Stimulated activated effector memory CD8-positive, alpha-beta T cell treated with anti-CD3 and anti-CD28 coated beads, Interleukin-12 subunit alpha, Interleukin-12 subunit beta, amount 100 ng/mL, for 72 hours (primary cell): ENCODE results near the gene LMCD1.
"Not testable (repeated sequence)": the region's sequence is repeated elsewhere in the genome, so short reads cannot be mapped to it uniquely, and the experiment has no call there.

Experiments
- ATAC-seq: fragments of 150-1000 bp; cut with Tn5 transposase; 2 replicates; pipeline ENCODE4 v1.10.0; 2021
- DNase-seq, 2 donors: peaks; one replicate each; pipeline ENCODE4 v3.0.0; 2021 to 2022; ENCODE audit warnings: low spot score in 2 of 2
- H3K27ac Mint-ChIP-seq: one replicate; pipeline ENCODE4 v1.8.0; 2022; ENCODE audit warnings: mild to moderate bottlenecking, mixed read lengths
- H3K36me3 Mint-ChIP-seq: one replicate; pipeline ENCODE4 v1.8.0; 2022; ENCODE audit warnings: mild to moderate bottlenecking, mixed read lengths
- H3K4me1 Mint-ChIP-seq: one replicate; pipeline ENCODE4 v1.8.0; 2022; ENCODE audit warnings: mixed read lengths
- H3K4me3 Mint-ChIP-seq: one replicate; pipeline ENCODE4 v1.8.0; 2022; ENCODE audit warnings: mild to moderate bottlenecking, mixed read lengths
- H3K9me3 Mint-ChIP-seq: one replicate; pipeline ENCODE4 v1.8.0; 2022; ENCODE audit warnings: mixed read lengths

Gene LMCD1

DNA sequence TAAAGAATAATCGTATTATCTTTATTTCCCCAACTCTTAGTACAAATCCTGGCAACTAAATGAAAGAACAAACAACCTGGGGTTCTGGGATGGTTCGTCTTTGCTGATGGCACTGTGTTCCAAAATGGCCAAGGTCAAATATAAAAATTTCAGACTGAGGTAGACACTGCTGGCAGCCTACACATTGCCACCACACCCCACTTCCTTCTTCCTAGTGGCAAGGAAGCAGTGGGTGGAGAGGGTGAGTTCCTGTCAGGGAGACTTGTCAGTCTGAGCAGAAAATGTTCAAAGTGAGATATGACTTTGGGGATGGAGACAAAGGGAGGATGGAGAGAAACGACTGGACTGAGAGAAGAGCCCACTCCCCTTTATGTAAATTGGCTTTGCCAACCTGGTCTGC, 69.6 kb downstream of the LMCD1 start:
- DNase-seq, result no peak
- H3K9me3 Mint-ChIP-seq, result peaks cover 4% of the 10 kb centered on the region
- peaks cover 5% of the 10 kb centered on the region for H3K36me3 Mint-ChIP-seq
- H3K4me3 Mint-ChIP-seq, result no peak overlapping the region
- peaks cover 15% of the 10 kb centered on the region for H3K4me1 Mint-ChIP-seq
- no peak overlapping the region for H3K27ac Mint-ChIP-seq
- peak; percentile 50 for ATAC-seq

DNA sequence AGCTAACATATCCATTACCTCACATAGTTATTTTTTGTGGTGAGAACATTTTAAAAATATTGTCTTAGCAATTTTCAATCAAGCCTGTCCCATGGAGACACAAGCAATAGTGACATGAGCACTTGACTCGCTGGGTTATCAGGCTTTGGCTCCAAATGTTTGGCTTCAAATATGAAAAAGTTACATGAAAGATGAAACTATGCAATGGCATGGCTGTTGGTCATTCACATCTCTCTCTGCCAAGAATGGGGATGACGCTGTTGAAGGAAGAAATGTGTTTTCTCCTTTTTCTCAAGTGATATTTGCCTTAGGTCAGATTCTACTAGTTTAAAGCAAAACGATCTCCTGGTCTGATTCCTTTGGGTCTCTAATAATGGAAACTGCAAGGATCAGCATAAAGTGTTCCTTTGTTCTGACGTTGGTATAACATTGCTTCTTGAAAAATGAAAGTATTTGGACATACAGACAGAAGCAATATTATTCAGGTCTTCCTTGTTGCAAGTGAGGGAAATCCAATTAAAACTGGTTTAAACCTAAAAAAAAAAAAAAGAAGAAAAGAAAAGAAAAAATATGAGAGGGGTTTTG, 71.8 kb downstream of the LMCD1 start:
- no peak for DNase-seq
- peaks cover 4% of the 10 kb centered on the region for H3K9me3 Mint-ChIP-seq
- H3K4me1 Mint-ChIP-seq, result peaks cover 15% of the 10 kb centered on the region
- H3K27ac Mint-ChIP-seq, result no peak overlapping the region
- H3K4me3 Mint-ChIP-seq, result no peak overlapping the region
- no peak for ATAC-seq
- H3K36me3 Mint-ChIP-seq, result peaks cover 5% of the 10 kb centered on the region

DNA sequence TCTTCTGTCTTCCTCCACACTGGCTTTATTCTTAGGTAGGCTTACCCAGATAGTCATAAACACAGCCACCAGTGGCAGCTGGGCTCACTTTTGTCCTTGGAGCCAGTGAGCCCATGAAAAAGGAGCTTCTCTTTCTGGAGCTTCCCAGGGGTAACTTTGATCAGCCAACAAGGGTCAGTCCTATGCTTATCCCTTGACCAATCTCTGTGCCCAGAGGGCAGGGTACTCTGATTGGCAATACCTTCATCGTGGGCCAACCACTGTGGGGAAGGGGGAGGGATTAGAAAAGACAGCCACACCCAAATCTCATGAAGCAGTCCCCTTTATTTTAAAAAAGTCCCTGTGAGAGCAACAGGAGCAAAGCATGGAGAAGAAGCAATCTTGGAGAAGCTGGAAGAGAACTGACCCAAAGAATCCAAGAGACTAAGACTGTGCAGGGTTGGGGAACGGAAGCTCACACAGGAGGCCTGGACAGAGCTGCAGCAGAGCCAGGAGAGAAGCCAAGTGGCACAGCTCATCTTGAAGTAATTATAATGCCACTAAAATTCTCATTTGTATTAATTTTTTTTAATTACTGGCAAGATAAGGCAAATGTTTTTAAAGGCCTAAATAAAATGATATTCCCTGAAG, 72.5 kb downstream of the LMCD1 start:
- peaks cover 5% of the 10 kb centered on the region for H3K36me3 Mint-ChIP-seq
- no peak for DNase-seq
- peaks cover 15% of the 10 kb centered on the region for H3K4me1 Mint-ChIP-seq
- no peak overlapping the region for H3K4me3 Mint-ChIP-seq
- ATAC-seq, result no peak
- H3K9me3 Mint-ChIP-seq, result peaks cover 4% of the 10 kb centered on the region
- H3K27ac Mint-ChIP-seq, result no peak overlapping the region

DNA sequence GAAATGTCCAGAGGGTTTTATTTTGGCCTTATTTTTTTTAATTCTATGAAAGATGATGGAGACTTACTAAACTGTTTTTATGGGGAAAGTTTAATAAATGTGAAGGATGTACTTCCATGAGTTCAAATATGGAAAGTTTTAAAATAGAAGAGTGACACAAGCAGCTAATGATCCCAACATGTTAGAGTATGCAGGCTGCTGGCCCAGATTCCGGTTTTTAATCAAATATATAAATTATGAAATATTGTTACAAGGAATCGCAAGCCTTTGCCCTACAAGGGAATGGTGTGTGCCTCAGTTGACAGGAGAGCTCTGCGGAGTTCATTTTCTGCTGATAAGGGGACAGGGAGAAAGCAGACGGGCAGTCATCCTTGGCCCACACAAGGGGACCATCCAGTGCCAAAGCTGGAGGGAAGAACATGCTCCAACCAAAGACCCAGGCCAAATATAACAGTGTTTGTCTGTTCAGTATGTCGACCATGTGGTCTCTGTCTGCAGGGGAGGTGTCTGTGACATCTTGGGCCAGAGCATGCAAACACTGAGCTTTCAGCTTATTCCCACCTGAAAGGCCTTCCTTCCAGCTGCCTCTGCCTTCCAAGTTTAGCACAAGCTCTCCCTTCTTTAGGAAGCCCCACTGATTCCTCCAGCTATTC, 73.2 kb downstream of the LMCD1 start:
- peaks cover 15% of the 10 kb centered on the region for H3K4me1 Mint-ChIP-seq
- no peak overlapping the region for H3K27ac Mint-ChIP-seq
- H3K4me3 Mint-ChIP-seq, result no peak overlapping the region
- peaks cover 2% of the 10 kb centered on the region for H3K36me3 Mint-ChIP-seq
- peaks cover 3% of the 10 kb centered on the region for H3K9me3 Mint-ChIP-seq
- DNase-seq, result no peak
- ATAC-seq, result no peak

DNA sequence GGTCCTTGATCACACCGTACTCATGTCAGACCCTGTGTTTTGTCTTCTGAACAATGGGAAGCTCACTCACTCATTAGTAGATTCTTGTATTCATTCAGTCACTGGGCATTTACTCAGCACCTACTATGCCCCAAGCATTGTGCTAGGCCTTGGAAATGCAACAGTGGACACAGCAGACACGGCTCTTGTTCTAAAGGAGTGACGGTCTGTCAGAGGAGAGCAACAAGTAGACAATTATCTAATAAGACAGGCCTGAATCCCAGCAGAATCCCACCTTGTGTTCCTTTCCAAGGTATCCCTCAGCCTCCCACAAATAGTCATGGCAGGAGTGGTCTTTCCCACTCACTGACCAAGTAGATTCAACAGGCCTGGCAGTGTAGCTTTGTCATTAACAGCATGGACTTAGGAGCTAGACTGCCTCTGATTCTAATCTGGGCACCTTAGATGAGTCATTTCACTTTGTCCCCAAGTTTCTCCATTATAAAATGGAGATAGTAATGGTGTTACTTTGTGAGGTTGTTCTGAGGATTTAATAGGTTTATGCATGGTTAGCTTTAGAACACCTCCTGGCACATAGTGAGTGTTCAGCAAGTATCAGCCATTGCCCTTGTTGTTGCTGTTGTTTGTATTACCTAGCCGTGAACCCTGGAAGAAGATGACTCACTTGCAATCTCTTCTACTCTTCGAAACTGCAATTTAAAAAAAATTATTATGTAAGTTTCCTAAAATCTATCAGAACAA, 73.9 kb downstream of the LMCD1 start:
- Mint-ChIP-seq H3K36me3 (no peaks in the 10 kb centered on the region), H3K9me3 (no peaks in the 10 kb centered on the region), H3K4me3 (no peak overlapping the region), H3K4me1 (peaks cover 11% of the 10 kb centered on the region), H3K27ac (no peak overlapping the region)
- no peak for DNase-seq
- no peak for ATAC-seq

DNA sequence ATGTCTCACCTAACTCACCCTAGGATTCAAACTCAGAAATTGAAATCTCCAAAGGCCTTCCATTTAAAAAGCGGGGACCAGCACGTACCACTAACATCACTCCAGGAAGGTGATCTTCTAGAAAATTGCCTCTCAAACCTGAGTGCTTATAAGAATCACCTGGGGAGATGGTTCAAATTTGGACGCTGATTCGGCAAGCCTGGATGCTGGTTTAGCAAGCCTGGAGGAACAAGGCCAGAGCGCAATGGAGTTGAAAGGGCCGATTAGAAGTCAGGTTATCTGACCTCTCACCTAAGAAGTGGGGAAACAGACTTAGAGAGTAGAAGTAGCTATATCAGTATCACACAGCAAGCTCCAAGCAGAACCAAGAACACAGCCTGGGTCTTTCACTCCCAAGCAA, 74.8 kb downstream of the LMCD1 start:
- no peak overlapping the region for H3K4me3 Mint-ChIP-seq
- ATAC-seq, result no peak

DNA sequence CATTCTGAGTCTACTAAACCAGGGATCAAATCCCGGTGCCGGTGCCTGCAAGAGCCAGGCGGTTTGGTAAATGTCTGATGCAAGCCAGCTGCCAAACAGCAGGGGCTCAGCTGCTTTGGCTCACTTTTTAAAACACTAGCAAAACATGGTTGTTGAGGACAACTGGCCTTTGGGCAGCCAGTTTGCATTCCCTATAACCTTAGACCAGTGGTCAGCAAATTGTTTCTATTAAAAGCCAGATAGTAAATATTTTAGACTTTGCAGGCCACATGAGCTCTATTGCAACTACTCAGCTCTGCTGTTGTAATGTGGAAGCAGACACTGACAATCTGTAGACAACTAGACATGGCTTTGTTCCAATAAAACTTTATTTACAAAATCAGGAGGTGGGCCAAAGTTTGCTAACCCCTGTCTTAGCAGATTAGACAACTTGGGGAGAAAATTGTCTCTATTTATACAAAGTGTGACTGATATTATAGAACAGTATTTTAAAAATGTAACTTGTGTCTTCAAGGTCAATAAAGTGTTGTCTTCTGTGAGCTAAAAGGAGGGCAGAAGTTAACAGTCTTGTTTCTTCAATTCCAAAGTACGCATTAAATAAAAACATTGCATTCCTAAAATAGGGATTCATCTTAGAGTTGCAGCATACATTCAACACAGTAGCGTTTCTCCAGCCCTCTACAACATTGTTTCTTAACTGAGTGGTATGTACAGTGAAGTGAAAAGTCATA, 75.4 kb downstream of the LMCD1 start:
- Mint-ChIP-seq H3K9me3 (no peaks in the 10 kb centered on the region), H3K36me3 (no peaks in the 10 kb centered on the region), H3K4me1 (no peaks in the 10 kb centered on the region), H3K4me3 (no peak overlapping the region), H3K27ac (no peak overlapping the region)
- ATAC-seq (no peak), DNase-seq (no peak)

More for the DNA sequence above, 74.8 kb downstream of the LMCD1 start:
- Mint-ChIP-seq H3K36me3 (no peaks in the 10 kb centered on the region), H3K4me1 (peaks cover 2% of the 10 kb centered on the region), H3K27ac (no peak overlapping the region), H3K9me3 (no peaks in the 10 kb centered on the region)
- no peak for DNase-seq

DNA sequence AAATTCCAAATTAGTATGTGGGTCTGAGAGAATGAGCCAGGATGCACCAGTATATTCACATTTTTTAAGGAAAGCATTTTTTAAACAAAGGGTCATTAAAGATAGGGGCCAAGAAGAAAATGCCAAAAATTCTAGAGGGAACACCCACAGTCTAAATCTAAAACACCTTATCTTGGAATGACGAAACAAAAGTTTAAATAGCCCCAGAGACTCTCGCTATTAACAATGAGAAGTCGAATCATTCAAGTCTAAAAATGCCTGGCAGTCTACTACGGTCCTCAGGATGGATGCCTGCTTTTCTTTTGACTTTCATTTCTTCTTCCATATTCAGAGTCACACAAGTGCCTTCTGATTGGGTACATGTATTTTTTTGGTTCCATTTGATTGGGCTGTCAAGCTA, 76.7 kb downstream of the LMCD1 start:
- H3K4me3 Mint-ChIP-seq, result no peak overlapping the region
- H3K36me3 Mint-ChIP-seq, result no peaks in the 10 kb centered on the region
- DNase-seq (no peak), ATAC-seq (no peak)
- no peaks in the 10 kb centered on the region for H3K4me1 Mint-ChIP-seq
- no peaks in the 10 kb centered on the region for H3K9me3 Mint-ChIP-seq
- H3K27ac Mint-ChIP-seq, result no peak overlapping the region

DNA sequence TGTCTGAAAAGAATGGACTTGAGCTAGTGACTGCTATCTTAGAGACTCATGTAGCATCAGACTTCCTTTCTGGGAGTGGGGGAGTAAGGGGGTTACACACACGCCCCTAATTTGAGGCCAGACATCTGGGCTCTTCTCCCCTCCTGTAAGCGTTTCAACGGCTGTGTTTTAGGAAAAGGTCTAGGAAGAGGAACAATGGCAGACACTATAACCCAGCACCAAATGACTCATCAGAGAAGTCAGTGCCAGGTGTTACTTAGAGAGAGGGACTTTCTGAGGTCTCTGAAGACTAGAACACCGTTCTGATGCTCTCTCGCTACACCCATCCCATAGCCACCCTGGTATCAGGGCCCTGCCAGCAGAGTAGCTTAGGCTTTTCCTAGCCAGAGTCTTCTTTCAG, 77.5 kb downstream of the LMCD1 start:
- H3K9me3 Mint-ChIP-seq, result no peaks in the 10 kb centered on the region
- no peaks in the 10 kb centered on the region for H3K36me3 Mint-ChIP-seq
- ATAC-seq, result peak; percentile 29
- no peak for DNase-seq
- no peak overlapping the region for H3K27ac Mint-ChIP-seq
- H3K4me3 Mint-ChIP-seq, result no peak overlapping the region
- no peaks in the 10 kb centered on the region for H3K4me1 Mint-ChIP-seq

DNA sequence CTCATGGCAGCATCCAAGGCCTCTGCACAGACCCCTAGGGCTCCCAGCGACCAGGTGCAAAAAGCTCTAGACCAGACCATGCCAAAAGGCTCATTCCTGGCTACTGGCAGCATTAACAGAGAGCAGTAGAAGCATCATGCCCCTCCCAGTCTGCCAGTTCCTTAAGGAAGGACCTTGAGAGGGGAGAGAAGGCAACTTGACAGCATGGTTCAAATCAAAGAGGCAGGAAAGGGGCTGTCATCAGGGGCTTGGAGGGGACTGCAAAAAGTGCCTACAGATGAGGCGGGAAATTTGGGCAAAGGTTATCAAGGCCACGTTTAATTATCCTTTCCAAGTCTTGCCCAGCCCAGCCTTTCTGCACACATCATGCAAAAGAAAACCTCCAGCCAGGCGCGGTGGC, 78.3 kb downstream of the LMCD1 start:
- Mint-ChIP-seq H3K36me3 (no peaks in the 10 kb centered on the region), H3K4me1 (no peaks in the 10 kb centered on the region), H3K27ac (no peak overlapping the region), H3K4me3 (no peak overlapping the region), H3K9me3 (no peaks in the 10 kb centered on the region)
- no peak for ATAC-seq
- no peak for DNase-seq

DNA sequence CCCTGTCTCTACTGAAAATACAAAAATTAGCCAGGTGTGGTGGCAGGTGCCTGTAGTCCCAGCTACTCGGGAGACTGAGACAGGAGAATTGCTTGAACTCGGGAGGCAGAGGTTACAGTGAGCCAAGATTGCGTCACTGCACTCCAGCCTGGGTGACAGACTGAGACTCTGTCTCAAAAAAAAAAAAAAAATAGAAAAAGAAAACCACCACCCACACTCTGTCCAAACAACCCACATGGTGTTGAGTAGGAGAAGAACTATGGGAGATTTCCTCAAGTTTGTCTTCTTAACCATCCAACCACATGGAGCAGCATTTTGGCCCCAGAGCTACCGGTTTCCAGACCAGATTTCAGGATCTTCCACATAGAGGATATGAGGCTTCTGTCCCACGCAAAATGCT, 78.8 kb downstream of the LMCD1 start:
- H3K4me3 Mint-ChIP-seq, ATAC-seq, H3K9me3 Mint-ChIP-seq: not testable (repeated sequence)

DNA sequence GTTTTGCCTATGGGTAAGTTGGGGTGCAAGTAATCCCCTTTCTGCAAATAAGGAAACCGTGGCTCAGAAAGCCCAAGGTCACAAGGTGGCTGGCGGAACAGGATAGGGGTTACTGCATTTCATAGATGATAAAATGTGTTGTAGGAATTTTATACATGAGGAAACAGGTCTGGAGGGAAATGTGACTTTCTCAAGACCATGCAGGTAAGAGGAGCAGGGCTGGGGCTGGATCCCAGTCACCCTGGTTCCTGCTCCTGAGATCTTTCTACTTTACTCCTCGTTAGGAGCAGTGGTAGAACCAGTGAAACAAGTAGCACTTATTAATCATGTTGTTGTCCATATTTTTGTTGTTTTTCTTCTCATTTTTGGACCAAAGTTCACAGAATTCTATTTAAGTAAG, 79.8 kb downstream of the LMCD1 start:
- DNase-seq (no peak), ATAC-seq (no peak)
- Mint-ChIP-seq H3K4me3 (no peak overlapping the region), H3K4me1 (no peaks in the 10 kb centered on the region), H3K36me3 (no peaks in the 10 kb centered on the region), H3K9me3 (no peaks in the 10 kb centered on the region), H3K27ac (no peak overlapping the region)

More for the DNA sequence above, 78.8 kb downstream of the LMCD1 start:
- not testable (repeated sequence) for H3K27ac Mint-ChIP-seq, H3K36me3 Mint-ChIP-seq, DNase-seq, H3K4me1 Mint-ChIP-seq

DNA sequence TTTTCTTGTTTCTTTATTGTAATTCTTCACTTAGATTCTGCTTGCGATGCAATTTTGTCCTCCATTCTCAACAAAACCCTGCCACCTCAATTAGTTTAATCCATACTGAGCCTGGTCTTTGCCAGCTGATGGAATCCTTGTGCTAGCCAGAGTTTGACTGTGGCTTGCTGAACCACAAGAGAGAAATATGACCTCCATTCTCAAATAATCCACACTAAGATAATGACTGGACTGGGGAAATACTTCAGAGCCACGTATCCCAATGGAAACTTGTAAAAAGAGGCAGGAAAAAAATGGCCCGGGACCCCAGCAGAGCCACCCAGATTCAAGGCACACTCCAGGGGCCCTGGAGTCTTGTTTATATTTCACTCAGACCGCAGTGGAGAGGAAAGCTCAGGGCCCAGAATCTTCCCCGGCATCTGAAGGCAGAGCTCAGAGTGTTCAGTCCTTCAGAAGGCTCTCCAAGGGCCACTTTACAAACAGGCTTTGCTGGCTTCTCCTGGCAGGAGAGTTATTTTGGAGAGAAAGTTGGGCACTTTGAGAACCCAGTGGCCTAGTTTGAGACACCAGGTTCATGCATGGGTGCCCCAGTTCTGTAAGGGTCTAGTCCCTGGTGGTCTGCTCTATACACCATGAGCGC, 80.3 kb downstream of the LMCD1 start:
- DNase-seq, result no peak
- H3K4me1 Mint-ChIP-seq, result no peaks in the 10 kb centered on the region
- no peak for ATAC-seq
- no peak overlapping the region for H3K27ac Mint-ChIP-seq
- H3K4me3 Mint-ChIP-seq, result no peak overlapping the region
- no peaks in the 10 kb centered on the region for H3K36me3 Mint-ChIP-seq
- no peaks in the 10 kb centered on the region for H3K9me3 Mint-ChIP-seq

DNA sequence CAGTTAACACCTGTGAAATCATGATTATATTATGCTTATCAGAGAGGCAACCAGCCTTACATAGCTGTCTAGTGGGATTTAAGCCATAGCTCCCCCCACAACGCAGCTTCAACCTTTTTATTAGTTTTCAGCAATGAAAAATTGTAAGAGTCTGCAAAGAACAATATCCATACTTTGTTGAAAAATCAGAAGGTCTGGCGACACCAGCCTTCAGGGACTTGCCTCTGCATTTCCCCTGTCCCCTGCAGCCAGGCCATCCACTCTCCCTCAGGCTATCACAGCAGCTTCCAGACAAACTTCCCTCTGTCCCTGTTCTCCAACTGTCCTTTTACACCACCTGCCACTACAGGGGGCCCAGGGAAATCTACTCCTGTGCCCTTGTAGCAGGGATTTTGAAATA, 83.0 kb downstream of the LMCD1 start:
- ATAC-seq (no peak), DNase-seq (no peak)
- Mint-ChIP-seq H3K36me3 (no peaks in the 10 kb centered on the region), H3K9me3 (no peaks in the 10 kb centered on the region), H3K27ac (no peak overlapping the region), H3K4me1 (no peaks in the 10 kb centered on the region), H3K4me3 (no peak overlapping the region)
